ENCODE results near the gene ECHDC1. TPM values are rescaled to one million over a fixed set of nuclear protein-coding genes. Genes with fewer than 3 reads are reported as not detected.

Gene ECHDC1
- total and polyA plus RNA-seq, 12 donors: 25.0 to 98.7 (median 38.4) TPM

DNA sequence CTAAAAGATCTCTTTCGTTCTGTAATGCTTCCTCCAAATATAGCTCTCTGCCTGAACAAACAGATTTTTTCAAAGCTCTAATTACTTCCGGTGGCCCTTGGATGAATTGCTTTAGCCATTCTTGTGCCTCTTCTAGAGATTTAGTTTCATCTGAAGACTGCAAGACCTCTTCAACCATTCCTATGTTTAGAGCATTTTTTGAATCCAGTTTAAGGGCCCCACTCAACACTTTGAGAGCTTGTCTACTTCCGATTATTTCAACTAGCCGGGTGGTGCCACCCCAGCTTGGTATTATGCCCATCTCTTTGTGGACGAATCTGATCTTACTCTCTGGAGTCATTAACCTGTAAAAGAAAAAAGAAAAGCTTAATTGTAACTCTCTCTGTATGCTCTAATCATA, 53.5 kb downstream of the ECHDC1 start:
- peaks cover 0 to 10% of the 10 kb centered on the region in 2 donors for H3K4me1 ChIP-seq (replicated peaks in 1 of 2)
- H3K36me3 ChIP-seq (replicated peaks in 1 of 2): peaks cover 0 to 29% of the 10 kb centered on the region in 2 donors
- H3K27me3 ChIP-seq: no peaks in the 10 kb centered on the region
- DNase-seq: no peak
- no peak overlapping the region for H3K4me3 ChIP-seq
- intact Hi-C loops (cut with DNase I): no loop called here
- H3K9me3 ChIP-seq (replicated peaks in 1 of 3): no peaks in the 10 kb centered on the region
- 83 to 86% (median 84%) methylated on average over 5 of the region's 5 CpGs for whole genome bisulfite sequencing, 4 donors
- TF ChIP-seq POLR2A (IDR thresholded peaks at IDR 0.05): no peak
- TF ChIP-seq, protein P1, sequence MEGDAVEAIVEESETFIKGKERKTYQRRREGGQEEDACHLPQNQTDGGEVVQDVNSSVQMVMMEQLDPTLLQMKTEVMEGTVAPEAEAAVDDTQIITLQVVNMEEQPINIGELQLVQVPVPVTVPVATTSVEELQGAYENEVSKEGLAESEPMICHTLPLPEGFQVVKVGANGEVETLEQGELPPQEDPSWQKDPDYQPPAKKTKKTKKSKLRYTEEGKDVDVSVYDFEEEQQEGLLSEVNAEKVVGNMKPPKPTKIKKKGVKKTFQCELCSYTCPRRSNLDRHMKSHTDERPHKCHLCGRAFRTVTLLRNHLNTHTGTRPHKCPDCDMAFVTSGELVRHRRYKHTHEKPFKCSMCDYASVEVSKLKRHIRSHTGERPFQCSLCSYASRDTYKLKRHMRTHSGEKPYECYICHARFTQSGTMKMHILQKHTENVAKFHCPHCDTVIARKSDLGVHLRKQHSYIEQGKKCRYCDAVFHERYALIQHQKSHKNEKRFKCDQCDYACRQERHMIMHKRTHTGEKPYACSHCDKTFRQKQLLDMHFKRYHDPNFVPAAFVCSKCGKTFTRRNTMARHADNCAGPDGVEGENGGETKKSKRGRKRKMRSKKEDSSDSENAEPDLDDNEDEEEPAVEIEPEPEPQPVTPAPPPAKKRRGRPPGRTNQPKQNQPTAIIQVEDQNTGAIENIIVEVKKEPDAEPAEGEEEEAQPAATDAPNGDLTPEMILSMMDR (IDR thresholded peaks at IDR 0.05): no peak
- no peak overlapping the region for H3K27ac ChIP-seq

- H3K27me3 ChIP-seq: no peaks in the 10 kb centered on the region
- DNase-seq: no peak
- peaks cover 0 to 10% of the 10 kb centered on the region in 2 donors for H3K4me1 ChIP-seq (replicated peaks in 1 of 2)
- H3K27ac ChIP-seq: no peak overlapping the region
- peaks cover 0 to 29% of the 10 kb centered on the region in 2 donors for H3K36me3 ChIP-seq (replicated peaks in 1 of 2)
- intact Hi-C loops (cut with DNase I): no loop called here
- no peak overlapping the region for H3K4me3 ChIP-seq
- no peaks in the 10 kb centered on the region for H3K9me3 ChIP-seq (replicated peaks in 1 of 3)
- TF ChIP-seq POLR2A (IDR thresholded peaks at IDR 0.05): no peak
- TF ChIP-seq, protein P1 (IDR thresholded peaks at IDR 0.05): no peak
These were observed 54.7 kb downstream of the ECHDC1 start for GRCh38 chr6:127288705-127289104.

- intact Hi-C loops (cut with DNase I): no loop called here
- no peak for DNase-seq
- peaks cover 0 to 47% of the 10 kb centered on the region in 2 donors for H3K36me3 ChIP-seq (replicated peaks in 1 of 2)
These were observed 61.2 kb downstream of the ECHDC1 start for GRCh38 chr6:127282184-127282583.

DNA sequence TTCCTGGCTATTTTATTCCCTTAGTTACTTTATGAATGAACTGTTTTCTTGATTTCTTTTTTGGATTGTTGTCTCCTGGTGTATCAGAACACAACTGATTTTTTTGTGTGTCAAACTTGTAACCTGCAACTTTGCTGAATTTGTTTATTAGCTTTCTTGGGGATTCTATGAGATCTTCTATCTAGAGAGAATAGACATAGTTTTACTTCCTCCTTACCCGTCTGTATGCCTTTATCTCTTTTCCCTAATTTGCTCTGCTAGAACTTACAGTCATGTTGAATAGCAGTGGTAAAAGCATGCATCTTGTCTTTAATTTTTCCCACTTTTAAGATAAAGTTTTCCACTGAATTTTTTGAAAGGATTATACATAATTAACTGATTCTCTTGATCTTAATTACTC, 63.6 kb downstream of the ECHDC1 start:
- Histone ChIP-seq H3K27ac (no peak overlapping the region), H3K4me3 (no peak overlapping the region), H3K4me1 (replicated peaks in 1 of 2) (peaks cover 0 to 14% of the 10 kb centered on the region in 2 donors), H3K9me3 (replicated peaks in 1 of 3) (no peaks in the 10 kb centered on the region), H3K27me3 (no peaks in the 10 kb centered on the region), H3K36me3 (replicated peaks in 1 of 2) (peaks cover 0 to 30% of the 10 kb centered on the region in 2 donors)
- no peak for DNase-seq
- TF ChIP-seq, protein P1 (IDR thresholded peaks at IDR 0.05): no peak
- no peak for TF ChIP-seq POLR2A (IDR thresholded peaks at IDR 0.05)
- intact Hi-C loops (cut with DNase I): no loop called here
- WGBS, 4 donors: 46 to 67% (median 53%) methylated on average over 1 of the region's 1 CpG

More at GRCh38 chr6:127282184-127282583, 61.2 kb downstream of the ECHDC1 start:
- Histone ChIP-seq H3K27ac (no peak overlapping the region), H3K27me3 (no peaks in the 10 kb centered on the region), H3K9me3 (replicated peaks in 1 of 3) (no peaks in the 10 kb centered on the region), H3K4me3 (no peak overlapping the region), H3K4me1 (replicated peaks in 1 of 2) (peaks cover 0 to 12% of the 10 kb centered on the region in 2 donors)
- 92 to 98% (median 94%) methylated on average over 1 of the region's 1 CpG for WGBS, 4 donors
- TF ChIP-seq, protein P1 (IDR thresholded peaks at IDR 0.05): no peak
- TF ChIP-seq POLR2A (IDR thresholded peaks at IDR 0.05): no peak
